ENCODE measurements around the gene CLDN2. TPM values are rescaled to one million over a fixed set of nuclear protein-coding genes. Genes with fewer than 3 reads are reported as not detected.
A peak's percentile ranks its signal among the peaks of the same experiment; 100 is the strongest.

CLDN2 gene
- total RNA-seq, 2 experiments from 2014 or later: not detected

GRCh38 chrX:106898462-106898861, 21.7 kb upstream of the CLDN2 start:
- no peaks in the 10 kb centered on the region for H3K9me2 ChIP-seq (ENCODE audit: insufficient read depth, low read length)
- no peak overlapping the region for H3K4me2 ChIP-seq (ENCODE audit: low read length)
- no peaks in the 10 kb centered on the region for H4K20me1 ChIP-seq (ENCODE audit: insufficient read depth, low read length)
- no peak for TF ChIP-seq EZH2phosphoT487 (IDR thresholded peaks at IDR 0.05; ENCODE audit: borderline replicate concordance, low read depth, low read length)
- TF ChIP-seq, protein P1, sequence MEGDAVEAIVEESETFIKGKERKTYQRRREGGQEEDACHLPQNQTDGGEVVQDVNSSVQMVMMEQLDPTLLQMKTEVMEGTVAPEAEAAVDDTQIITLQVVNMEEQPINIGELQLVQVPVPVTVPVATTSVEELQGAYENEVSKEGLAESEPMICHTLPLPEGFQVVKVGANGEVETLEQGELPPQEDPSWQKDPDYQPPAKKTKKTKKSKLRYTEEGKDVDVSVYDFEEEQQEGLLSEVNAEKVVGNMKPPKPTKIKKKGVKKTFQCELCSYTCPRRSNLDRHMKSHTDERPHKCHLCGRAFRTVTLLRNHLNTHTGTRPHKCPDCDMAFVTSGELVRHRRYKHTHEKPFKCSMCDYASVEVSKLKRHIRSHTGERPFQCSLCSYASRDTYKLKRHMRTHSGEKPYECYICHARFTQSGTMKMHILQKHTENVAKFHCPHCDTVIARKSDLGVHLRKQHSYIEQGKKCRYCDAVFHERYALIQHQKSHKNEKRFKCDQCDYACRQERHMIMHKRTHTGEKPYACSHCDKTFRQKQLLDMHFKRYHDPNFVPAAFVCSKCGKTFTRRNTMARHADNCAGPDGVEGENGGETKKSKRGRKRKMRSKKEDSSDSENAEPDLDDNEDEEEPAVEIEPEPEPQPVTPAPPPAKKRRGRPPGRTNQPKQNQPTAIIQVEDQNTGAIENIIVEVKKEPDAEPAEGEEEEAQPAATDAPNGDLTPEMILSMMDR (conservative IDR thresholded peaks at IDR 0.05; ENCODE audit: low read length): peak; percentile 70
- intact Hi-C loops (cut with micrococcal nuclease; ENCODE audit: unreplicated experiment): loop anchor here (5.0 to 10.0 kb wide), 3 partner anchors 529 to 996 kb away; no protein-coding TSS in a partner anchor
- ChIA-PET POLR2A (interaction anchor here (0.6 to 1.1 kb wide), 3 partner anchors 19 to 88 kb away, joined by 3 to 4 read pairs (median 4); no protein-coding TSS in a partner anchor), CTCF (ENCODE audit: unreplicated experiment) (no interaction called here)
- H2AFZ ChIP-seq (ENCODE audit: low read length): no peak overlapping the region
- H3K4me1 ChIP-seq (ENCODE audit: insufficient read depth, low read length, poor library complexity, severe bottlenecking): no peaks in the 10 kb centered on the region
- no peak overlapping the region for H3K4me3 ChIP-seq (ENCODE audit: low read depth, low read length, poor library complexity, severe bottlenecking)
- DNase-seq (ENCODE audit: low spot score): peak; percentile 53
- H3K27ac ChIP-seq (ENCODE audit: low read depth, low read length, poor library complexity, severe bottlenecking): no peak overlapping the region
- no peaks in the 10 kb centered on the region for H3K36me3 ChIP-seq (ENCODE audit: insufficient read depth, low read length)
- H3K79me2 ChIP-seq (ENCODE audit: insufficient read depth, low read depth, low read length): no peaks in the 10 kb centered on the region
- no TSS peak for BruUV-seq (replicated peaks)
- no peaks in the 10 kb centered on the region for H3K9me3 ChIP-seq (ENCODE audit: low read length)

GRCh38 chrX:106899276-106899675, 20.9 kb upstream of the CLDN2 start:
- Histone ChIP-seq H4K20me1 (ENCODE audit: insufficient read depth, low read length) (no peaks in the 10 kb centered on the region), H3K27ac (ENCODE audit: low read depth, low read length, poor library complexity, severe bottlenecking) (no peak overlapping the region), H3K9me2 (ENCODE audit: insufficient read depth, low read length) (no peaks in the 10 kb centered on the region), H3K9me3 (ENCODE audit: low read length) (no peaks in the 10 kb centered on the region), H2AFZ (ENCODE audit: low read length) (no peak overlapping the region), H3K4me3 (ENCODE audit: low read depth, low read length, poor library complexity, severe bottlenecking) (no peak overlapping the region), H3K36me3 (ENCODE audit: insufficient read depth, low read length) (no peaks in the 10 kb centered on the region), H3K4me1 (ENCODE audit: insufficient read depth, low read length, poor library complexity, severe bottlenecking) (no peaks in the 10 kb centered on the region), H3K4me2 (ENCODE audit: low read length) (no peak overlapping the region), H3K79me2 (ENCODE audit: insufficient read depth, low read depth, low read length) (no peaks in the 10 kb centered on the region)
- intact Hi-C loops (cut with micrococcal nuclease; ENCODE audit: unreplicated experiment): loop anchor here (5.0 to 10.0 kb wide), 3 partner anchors 528 to 996 kb away; no protein-coding TSS in a partner anchor
- ChIA-PET CTCF (ENCODE audit: unreplicated experiment) (no interaction called here), POLR2A (no interaction called here)
- BruUV-seq (replicated peaks): no TSS peak
- no peak for DNase-seq (ENCODE audit: low spot score)
- TF ChIP-seq, protein P1 (conservative IDR thresholded peaks at IDR 0.05; ENCODE audit: low read length): no peak
- TF ChIP-seq EZH2phosphoT487 (IDR thresholded peaks at IDR 0.05; ENCODE audit: borderline replicate concordance, low read depth, low read length): no peak

GRCh38 chrX:106899841-106900240, 20.4 kb upstream of the CLDN2 start:
- ChIA-PET CTCF (ENCODE audit: unreplicated experiment) (no interaction called here), POLR2A (interaction anchor here (0.5 kb wide), 1 partner anchor 925 kb away, joined by 3 read pairs; no protein-coding TSS in a partner anchor)
- H3K9me3 ChIP-seq (ENCODE audit: low read length): no peaks in the 10 kb centered on the region
- H4K20me1 ChIP-seq (ENCODE audit: insufficient read depth, low read length): no peaks in the 10 kb centered on the region
- BruUV-seq (replicated peaks): no TSS peak
- intact Hi-C loops (cut with micrococcal nuclease; ENCODE audit: unreplicated experiment): loop anchor here (5.0 to 10.0 kb wide), 3 partner anchors 527 to 995 kb away; no protein-coding TSS in a partner anchor
- H3K4me2 ChIP-seq (ENCODE audit: low read length): no peak overlapping the region
- no peaks in the 10 kb centered on the region for H3K79me2 ChIP-seq (ENCODE audit: insufficient read depth, low read depth, low read length)
- no peaks in the 10 kb centered on the region for H3K36me3 ChIP-seq (ENCODE audit: insufficient read depth, low read length)
- no peaks in the 10 kb centered on the region for H3K4me1 ChIP-seq (ENCODE audit: insufficient read depth, low read length, poor library complexity, severe bottlenecking)
- H2AFZ ChIP-seq (ENCODE audit: low read length): no peak overlapping the region
- no peaks in the 10 kb centered on the region for H3K9me2 ChIP-seq (ENCODE audit: insufficient read depth, low read length)
- H3K27ac ChIP-seq (ENCODE audit: low read depth, low read length, poor library complexity, severe bottlenecking): no peak overlapping the region
- H3K4me3 ChIP-seq (ENCODE audit: low read depth, low read length, poor library complexity, severe bottlenecking): no peak overlapping the region
- no peak for TF ChIP-seq EZH2phosphoT487 (IDR thresholded peaks at IDR 0.05; ENCODE audit: borderline replicate concordance, low read depth, low read length)
- TF ChIP-seq, protein P1 (conservative IDR thresholded peaks at IDR 0.05; ENCODE audit: low read length): no peak
- DNase-seq (ENCODE audit: low spot score): no peak
